Stimulated activated CD8-positive, alpha-beta memory T cell treated with anti-CD3 and anti-CD28 coated beads, Interleukin-15, amount 100 ng/mL, for 48 hours (primary cell): Measurements from ENCODE around the gene ATP11A.

Experiments
- DNase-seq, 2 donors: peaks; one replicate each; pipeline ENCODE4 v3.0.0-alpha.2; 2020; ENCODE audit warnings: low read depth in 2 of 2

Gene ATP11A

DNA sequence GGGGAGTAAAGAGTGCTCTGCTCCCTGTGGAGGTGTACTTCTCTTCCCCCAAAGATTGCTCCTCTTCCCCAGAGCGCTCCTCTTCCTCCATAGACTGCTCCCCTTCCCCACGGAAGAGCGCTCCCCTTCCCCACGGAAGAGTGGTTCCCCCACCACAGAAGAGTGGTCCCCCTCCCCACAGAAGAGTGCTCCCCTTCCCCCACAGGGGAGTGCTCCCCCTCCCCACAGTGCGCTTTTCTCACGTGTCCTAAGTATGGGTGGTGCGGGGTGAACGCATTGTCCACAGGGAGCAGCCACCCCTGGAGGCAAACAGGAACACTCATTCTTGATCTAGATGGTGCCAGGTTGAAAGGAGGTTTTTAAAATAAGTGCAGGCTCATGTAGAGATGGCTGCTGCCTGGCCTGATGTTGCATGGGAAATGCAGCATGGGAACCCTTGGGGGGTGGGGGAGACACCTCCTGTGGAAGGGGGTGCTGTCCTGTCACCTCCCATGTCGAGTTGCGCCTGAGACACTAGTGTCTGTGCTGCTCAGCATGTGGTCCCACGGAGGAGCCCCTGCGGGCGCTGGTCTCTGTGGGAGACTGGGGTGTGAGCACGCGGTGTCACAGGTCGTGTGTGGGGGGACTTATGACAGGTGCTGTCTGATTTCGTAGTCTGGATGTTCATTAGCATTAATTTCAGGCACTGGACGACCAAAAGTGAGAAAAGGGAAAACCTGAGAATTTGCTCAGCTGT is 52.2 kb downstream of the ATP11A start:
- no peak for DNase-seq

DNA sequence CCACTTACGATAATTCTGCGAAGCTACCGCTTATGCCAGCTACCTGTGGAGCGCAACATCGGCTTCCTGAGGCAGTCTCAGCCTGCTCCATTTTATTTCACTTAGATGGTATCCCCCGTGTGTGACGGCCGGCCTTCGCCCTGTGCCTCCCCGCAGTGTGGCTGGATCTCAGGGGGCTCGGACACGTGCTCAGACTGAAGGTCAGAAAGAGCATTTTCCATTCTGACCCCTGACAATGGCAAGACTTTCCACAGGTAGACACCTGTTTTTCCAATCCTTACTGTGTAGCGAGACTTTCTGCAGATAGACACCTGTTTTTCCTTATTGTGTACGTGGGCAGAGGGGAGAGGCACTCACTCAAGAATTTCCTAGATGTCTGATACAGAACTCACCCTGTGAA is 52.7 kb downstream of the ATP11A start:
- no peak for DNase-seq

DNA sequence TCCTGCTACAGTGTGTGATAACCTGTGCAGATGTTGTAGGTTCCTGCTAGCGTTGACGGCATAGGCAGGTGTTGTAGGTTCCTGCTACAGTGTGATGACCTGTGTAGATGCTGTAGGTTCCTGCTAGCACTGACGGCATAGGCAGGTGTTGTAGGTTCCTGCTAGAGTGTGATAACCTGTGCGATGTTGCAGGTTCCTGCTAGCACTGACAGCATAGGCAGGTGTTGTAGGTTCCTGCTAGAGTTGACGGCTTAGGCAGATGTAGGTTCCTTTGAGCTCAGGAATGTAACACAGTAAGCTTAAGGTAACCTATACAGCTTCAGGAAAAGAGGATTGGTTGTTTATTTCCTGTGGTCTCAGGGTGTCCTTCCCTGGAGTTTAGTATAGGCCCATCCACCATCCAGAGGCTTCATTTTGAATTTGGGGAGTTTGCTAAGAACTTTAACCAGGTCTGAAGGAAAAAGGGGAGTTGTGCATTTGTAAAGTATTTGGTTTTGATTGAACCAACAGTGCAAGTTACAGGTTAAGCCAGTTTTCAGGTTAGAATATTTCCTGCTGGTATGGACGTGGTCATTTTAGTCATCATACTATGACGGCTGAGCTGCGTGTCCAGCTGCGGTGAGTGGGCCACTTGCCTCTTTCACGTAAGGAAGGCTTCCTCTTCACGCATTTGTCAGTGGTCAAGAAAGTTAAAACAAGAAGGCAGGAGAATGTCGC is 53.8 kb downstream of the ATP11A start:
- no peak for DNase-seq

DNA sequence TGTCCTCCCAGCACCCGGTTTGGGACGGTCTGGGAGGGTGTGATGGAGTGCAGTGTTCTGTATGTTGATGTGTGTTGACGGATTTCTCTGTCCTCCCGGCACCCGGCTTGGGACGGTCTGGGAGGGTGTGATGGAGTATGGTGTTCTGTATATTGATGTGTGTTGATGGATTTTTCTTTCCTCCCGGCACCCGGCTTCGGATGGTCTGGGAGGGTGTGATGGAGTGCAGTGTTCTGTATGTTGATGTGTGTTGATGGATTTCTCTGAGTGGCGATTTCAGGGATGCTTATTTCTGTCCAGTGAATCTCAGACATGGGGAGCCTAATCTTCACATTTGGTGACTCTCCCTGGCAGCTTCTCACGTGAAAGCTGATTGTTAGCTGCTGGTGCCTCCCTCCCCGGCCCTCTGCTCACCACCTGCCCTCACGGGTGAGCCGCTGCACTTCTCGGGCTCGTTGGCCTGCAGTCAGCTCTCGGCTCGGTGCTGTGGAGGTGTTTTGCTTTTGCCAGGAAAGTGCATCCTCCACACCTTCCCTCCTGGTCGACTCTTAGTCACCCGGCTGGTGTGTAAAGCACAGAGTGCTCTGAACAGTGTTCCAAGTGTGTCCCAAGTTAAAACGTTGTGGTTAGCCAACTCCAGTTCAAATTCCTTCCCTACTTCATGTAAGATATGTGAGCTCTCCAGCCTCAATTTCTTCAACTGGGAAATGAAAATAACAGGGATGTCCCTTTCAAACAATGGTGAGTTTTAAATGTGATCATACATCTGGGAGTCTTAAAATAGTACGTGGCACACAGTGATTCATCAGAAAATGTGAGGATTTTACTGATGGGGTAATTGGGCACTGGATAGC is 54.6 kb downstream of the ATP11A start:
- DNase-seq = no peak

DNA sequence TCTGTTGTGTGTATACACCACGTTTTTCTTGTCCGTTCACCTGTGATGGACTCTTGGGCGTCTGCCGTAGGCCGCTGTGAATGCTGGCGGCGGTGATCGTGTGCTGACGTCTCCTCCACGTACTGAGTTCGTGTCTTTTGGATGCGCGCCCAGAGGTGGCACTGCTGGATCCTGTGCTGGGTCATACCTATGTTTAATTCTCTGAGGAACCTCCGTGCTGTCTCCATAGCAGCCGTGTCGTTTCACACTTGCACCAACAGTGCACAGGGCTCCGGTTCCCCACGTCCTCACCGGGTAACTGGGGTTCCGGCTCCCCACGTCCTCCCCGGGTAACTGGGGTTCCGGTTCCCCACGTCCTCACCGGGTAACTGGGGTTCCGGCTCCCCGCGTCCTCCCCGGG is 56.2 kb downstream of the ATP11A start:
- no peak for DNase-seq

DNA sequence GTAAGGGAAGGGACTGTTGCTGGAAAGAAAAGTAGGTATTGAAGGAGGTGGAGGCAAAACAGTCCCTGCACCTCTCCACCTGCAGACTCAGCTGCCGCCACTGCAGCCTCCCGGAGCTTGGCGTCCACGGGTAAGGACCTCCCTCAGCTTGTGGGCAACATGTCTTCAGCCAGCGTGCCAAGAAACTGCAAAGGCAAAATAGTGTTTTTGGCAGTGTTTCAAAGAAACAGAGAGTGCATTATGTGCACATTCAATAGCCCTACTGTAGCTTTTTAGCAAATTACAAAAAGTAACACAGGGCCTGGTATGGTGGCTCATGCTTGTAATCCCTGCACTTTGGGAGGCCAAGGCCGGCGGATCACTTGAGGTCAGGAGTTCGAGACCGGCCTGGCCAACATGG is 57.4 kb downstream of the ATP11A start:
- no peak for DNase-seq

DNA sequence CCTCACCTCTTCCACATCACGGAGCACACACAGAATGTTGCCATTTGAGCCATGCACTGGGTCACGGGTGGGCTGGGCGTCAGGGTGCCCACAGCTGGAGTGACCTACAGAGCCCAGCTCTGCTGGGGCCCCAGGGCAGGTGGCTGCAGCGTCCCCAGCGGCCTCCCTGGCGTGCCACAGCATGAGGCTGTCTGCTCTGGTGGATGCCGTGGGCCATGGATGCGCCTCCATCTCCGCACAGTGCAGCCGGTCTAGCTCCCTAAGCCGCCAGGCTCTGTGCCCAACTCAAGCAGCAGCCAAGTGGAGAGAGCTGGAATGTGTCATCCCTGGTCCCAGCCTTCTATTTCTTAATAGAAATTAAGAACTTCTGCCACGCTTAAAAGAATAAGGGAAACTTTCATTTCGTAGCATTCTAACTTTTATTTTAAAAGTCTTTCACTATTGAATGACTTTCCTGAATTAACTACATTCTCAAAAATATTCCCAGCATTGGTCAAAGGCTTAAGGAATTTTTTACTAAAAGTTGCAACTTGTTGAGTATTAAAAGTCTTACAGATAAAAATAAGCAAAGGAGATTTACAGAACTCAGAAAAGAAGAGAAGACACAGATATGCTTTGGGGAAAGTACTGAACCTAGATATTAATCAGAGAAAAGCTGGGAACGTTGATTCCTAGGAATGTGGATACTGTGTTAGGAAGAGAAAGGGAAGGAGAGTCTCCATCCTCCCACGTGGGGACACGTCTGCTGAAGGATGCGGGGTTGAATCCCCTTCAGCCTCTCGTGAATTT is 59.3 kb downstream of the ATP11A start:
- DNase-seq = no peak

DNA sequence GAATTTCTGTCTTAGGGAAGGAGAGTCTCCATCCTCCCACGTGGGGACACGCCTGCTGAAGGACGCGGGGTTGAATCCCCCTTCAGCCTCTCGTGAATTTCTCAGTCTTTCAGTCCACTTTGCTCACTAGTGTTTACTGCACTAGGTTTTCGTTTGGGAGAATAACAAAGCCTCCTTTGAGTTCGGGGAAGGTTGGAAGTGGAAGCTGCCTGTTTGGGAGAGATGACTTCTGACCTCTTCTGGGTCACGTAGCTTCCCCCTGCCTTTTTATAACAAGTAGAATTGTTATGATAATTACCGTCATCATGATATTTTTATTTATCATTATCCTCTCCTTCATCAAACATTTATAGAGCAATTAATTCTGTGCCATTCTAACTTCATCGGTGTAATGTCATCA is 60.7 kb downstream of the ATP11A start:
- no peak for DNase-seq

DNA sequence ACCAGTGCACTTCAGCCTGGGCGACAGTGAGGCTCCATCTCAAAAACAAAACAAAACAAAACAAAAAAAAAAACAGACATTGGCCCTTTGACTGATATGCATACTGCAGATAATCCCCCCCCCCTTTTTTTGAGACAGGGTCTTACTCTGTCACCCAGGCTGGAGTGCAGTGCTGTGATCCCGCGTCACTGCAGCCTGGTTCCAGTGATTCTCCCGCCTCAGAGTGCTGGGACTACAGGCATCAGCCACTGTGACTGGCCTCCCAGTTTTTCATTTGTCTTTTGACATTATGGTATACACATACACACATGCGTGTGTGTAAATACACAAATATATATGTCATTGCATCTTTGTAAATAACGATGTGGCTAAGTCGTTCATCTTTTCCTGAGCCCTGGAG is 61.8 kb downstream of the ATP11A start:
- no peak for DNase-seq

DNA sequence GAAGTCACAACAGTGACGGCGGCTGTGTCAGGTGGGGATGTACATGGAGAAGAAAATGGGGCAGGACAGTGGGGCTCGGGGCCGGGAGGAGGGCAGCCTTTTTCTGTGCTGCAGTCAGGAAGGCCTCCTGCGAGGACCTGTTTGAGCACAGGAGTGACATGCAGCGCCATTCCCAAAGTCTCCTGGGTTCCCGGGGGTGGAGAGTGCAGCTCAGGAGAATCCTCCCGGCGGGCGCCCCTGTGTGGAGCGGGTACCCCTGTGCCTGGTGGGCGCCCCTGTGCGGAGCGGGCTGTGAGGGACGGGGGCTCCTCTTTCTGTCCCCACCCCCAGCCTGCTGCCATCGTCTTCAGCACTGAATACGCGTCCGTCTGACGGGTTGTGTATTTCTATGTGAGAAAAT is 62.4 kb downstream of the ATP11A start:
- DNase-seq = no peak

DNA sequence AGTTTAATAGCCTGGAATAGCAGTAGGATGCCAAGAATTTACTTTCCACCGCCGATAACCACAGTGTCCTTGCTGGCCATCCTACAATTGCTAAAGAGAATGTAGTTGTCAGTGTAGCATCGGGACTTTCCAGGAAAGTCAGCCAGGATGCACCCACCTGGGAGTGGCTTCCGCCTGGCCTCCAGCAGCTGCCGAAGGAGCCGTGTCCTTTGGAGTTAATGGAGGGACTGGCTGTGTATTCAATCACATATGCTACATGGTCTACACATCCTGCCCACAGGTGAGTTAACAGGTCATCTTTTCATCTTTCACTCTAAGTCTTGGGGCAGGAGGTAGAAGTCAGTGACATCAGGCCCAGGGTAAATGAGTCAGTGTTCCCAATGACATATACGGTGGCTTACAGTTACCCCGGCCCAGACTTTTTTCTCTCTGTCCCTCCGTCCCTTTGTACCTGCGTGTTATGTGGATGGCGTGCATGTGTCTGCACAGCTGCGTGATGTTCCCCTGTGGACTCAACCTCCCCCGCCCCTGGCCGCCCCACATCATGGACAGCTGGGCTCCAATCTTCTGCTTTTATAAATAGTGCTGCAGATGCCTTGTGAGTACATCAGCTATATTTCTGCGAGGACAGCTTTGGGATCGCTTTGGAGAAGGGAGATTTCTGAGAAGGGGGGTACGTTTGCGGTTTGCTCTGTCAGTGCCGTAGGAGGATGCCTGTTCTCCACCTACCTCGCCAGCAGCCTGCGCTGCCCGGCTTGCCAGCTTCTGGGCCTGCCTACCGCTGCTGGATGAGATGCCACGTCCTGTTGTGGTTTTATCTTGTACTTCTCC is 63.1 kb downstream of the ATP11A start:
- DNase-seq = no peak

DNA sequence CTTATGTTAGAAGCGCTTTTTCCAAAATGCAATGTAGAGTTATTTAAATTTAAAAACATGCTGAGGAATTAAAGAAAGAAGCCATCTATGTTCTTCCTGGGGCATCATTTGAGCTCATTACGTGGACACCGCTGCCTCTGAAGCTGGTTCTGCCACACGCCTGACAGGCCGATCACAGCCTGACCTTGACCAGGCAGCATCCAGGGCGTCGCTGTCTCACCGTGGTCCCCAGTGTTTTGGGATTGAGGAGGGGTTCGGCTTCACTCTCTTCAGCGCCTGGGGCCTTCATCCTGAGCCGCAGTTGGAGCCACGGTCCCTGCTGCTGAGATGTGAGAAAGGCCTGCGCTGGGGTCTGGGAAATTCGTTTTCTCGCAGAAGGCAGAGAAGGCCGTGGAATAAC is 64.0 kb downstream of the ATP11A start:
- DNase-seq = no peak

DNA sequence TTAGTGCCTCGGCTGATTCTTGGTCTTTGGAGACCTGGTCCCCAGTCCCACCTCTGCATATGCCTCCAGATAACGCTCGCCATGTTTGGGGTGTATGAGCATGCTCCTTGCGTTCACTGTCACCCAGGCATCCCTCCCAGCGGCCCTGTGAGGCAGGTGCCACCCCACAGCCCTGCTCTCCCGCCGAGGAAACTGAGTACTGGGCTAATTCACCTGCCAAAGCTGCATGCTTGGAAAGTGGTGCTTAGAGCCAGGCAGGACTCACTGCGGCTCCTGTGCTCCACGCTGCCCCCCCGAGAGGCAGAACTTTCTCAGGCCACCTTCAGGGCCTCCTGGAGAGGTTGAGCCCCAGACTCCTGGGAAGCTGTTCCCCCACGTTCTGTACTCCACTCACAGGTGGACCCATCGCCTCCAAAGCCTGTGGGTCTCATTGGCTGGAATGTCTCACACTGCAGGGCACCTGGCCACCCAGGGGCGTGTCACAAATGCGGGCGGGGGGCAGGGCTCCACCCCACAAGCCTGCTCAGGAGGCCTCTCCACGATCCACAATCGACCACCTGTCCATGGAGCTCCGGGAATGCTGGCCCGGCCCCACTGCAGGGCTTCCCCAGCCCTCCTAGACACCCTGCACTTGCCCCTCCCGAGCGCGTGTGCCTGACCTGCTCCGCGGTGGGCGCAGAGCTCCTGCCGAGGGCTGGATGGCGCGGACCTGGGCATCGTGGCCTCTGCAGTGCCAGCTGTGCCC is 64.6 kb downstream of the ATP11A start:
- no peak for DNase-seq

DNA sequence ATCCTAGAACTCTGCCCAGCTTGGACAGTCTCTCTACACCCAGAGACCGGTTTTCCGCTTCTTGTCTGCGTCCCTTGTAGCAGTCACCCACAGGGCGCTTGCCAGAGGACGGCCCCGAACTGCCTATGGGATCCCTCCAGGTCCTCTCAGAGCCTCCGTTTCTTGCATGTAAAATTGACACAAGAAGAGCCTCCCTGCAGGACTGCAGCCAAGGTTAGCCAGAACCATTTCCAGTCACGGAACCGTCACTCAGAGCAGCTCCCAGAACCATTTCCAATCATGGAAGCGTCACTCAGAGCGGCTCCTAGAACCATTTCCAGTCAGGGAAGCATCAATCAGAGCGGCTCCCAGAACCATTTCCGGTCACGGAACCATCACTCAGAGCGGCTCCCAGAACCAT is 65.5 kb downstream of the ATP11A start:
- no peak for DNase-seq

DNA sequence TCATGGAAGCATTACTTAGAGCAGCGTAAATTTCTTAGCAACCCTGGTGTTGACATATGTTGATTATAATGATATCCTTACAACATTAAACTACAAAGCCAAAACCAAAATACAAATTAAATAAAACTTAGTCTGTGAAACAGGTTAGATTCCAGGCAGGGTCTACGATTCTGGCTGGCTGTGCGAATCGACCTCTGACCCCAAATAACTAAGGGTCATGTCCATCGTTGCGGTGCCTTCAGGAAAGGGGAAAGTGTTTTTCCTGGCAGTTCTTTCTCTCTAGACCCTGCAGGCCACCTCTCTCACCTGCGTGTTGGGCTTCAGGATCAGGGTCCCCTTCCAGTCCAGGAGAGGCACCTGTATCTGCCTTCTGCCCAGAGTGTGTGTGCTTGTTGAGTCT is 66.2 kb downstream of the ATP11A start:
- no peak for DNase-seq

DNA sequence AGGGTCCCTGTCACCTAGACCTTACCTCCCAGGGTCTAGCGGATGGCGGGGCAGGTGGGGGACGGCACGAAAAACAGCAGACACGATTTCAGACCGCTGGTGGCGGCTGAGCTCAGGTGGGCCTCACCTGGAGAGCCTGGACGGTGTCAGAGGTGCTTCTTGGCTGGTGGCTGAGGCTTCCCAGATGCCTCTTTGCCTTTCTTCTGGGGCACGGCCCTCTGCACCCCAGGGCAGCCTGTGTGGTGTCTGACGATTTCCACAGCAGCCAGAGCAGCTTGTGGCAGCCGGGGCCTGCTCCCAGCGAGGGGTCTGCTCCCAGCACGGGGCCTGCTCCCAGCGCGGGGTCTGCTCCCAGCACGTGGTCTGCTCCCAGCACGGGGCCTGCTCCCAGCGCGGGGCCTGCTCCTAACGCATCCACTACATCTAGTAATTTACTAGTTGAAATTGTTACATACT is 66.7 kb downstream of the ATP11A start:
- no peak for DNase-seq

DNA sequence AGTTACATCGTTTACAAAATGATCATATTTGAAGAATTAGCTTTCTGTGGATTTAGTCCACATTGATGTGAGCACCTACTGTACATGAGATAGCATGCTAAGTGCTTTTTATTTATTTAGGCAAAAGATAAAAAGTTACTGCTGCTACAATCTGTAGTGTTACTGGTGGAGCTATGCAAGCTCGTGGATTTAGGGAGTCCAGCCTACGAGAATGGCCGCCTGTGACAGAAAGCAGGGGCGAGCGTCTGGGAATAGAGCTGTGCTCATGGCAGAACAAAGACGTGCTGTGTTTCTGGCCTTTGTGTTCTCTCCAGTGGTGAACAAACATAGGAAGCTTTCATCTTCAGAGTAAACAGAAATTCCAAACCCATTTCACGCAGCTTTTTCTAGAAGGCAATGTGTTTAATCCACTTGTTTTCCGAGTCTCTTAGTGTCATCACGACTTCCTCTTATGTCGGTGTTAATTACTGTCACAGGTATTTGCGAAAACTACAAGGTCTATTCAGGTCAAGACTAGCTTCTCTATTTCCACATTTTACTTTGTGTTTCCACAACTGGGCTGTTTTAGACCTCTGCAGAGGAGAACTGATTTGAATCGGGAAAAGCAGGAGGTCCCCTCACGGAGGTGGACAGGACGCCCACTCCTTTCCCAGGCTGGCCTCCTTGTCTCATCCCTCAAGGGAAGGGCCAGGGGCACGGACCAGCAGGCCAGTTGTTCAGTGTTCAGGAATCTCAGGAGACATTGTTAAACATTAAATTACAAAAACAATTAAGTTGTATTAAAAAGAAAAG is 67.3 kb downstream of the ATP11A start:
- DNase-seq = no peak

DNA sequence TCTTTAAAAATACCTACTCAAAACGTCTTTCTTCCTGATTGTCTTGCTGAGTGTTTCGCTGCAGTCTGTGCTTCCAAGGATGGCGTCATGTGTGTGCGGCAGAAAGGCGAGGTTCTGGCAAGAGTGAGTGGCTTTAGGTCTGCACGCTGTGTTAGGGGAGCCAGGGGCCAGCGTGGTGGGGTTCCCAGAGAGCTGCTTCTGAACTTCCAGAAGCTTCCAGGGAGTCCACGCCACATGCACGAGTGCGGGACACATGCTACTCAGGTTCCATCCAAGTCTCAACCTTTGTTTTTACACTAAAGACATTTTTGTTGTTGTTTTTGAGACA is 67.9 kb downstream of the ATP11A start:
- no peak for DNase-seq

DNA sequence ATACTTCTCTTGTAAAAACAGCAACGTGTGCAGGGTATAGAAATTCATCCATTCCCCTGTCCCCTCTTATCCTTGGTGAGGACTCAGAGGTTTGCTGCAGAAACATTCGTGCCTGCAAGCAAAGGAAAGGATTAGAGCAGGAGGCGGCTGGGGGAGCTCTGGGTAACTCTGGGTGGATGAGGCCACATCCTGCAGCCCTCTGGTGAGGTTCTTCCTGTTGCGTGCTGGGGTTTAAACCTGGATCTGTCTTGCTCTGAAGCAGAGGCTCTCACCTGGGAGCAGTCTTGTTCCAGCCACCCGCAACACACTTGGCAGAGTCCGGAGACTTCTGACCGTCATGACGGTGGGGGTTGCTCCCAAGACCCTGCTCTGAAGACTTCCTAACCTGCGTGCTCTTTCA is 69.2 kb downstream of the ATP11A start:
- DNase-seq = no peak

DNA sequence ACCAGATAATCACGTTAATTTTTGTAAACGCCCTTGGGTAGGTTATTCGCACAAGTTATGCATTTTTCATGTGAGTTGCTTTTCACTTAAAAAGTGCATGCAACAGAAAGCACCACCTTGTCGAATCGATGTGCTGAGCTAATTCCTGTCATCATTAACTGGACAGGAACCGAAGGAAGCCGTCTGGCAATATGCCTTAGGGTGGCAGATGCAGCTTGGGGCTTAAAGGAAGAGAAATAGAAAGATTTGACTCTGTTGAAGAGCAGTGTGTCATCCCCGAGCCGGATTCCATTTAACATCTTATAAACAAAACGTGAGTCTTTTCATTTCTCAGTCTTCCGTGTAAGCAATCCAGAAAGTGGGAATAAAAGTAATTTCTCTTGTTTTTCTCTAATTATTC is 70.0 kb downstream of the ATP11A start:
- no peak for DNase-seq
